Activated CD4-positive, alpha-beta T cell treated with anti-CD3 and anti-CD28 coated beads for 36 hours (primary cell): ENCODE measurements around the gene PTPRB. TPM values are rescaled to one million over a fixed set of nuclear protein-coding genes. Genes with fewer than 3 reads are reported as not detected.

Experiments
- ATAC-seq: fragments of 200-7000 bp; cut with Tn5 transposase; one replicate; pipeline ENCODE4 v1.10.0; 2021; ENCODE audit warnings: mild to moderate bottlenecking, moderate library complexity
- CTCF ChIA-PET: fragments of 350-600 bp; sonication (Branson Sonifier 250); formaldehyde crosslinking; loops from one replicate; lab custom pipeline; 2021; ENCODE audit warnings: antibody characterized with exemption; lab: Charles Lee
- POLR2A ChIA-PET: fragments of 350-600 bp; sonication (Branson Sonifier 250); formaldehyde crosslinking; loops from one replicate; lab custom pipeline; 2021; ENCODE audit warnings: antibody characterized with exemption, inconsistent platforms; lab: Charles Lee
- DNase-seq: peaks from one replicate; pipeline ENCODE4 v3.0.0-alpha.2; 2020
- H3K27ac Mint-ChIP-seq: one replicate; pipeline ENCODE4 v1.8.0; 2021; ENCODE audit warnings: mixed read lengths
- H3K27me3 Mint-ChIP-seq: one replicate; pipeline ENCODE4 v1.8.0; 2021; ENCODE audit warnings: mixed read lengths
- H3K36me3 Mint-ChIP-seq: one replicate; pipeline ENCODE4 v1.8.0; 2021; ENCODE audit warnings: low read depth, mixed read lengths
- H3K4me1 Mint-ChIP-seq: one replicate; pipeline ENCODE4 v1.8.0; 2021; ENCODE audit warnings: mixed read lengths
- H3K4me3 Mint-ChIP-seq: one replicate; pipeline ENCODE4 v1.8.0; 2021; ENCODE audit warnings: mild to moderate bottlenecking, moderate library complexity, mixed read lengths
- H3K9me3 Mint-ChIP-seq: one replicate; pipeline ENCODE4 v1.8.0; 2021; ENCODE audit warnings: low read depth, mixed read lengths
- intact Hi-C, 2 experiments: fragments of 100-400 bp; cut with DNase I in 1 of 2; cut with micrococcal nuclease in 1 of 2; formaldehyde crosslinking; loops; one replicate each; pipeline versions ENCODE4 v1.14.2 to v1.15.1; 2022 to 2024; cut with DNase I, micrococcal nuclease
- total RNA-seq, 2 experiments: library from RNA; stranded (reverse); gene quantifications; one replicate each; pipeline ENCODE4 v1.2.3, GENCODE V29; 2021

PTPRB gene
- total RNA-seq, 2 experiments from 2014 or later = not detected

DNA sequence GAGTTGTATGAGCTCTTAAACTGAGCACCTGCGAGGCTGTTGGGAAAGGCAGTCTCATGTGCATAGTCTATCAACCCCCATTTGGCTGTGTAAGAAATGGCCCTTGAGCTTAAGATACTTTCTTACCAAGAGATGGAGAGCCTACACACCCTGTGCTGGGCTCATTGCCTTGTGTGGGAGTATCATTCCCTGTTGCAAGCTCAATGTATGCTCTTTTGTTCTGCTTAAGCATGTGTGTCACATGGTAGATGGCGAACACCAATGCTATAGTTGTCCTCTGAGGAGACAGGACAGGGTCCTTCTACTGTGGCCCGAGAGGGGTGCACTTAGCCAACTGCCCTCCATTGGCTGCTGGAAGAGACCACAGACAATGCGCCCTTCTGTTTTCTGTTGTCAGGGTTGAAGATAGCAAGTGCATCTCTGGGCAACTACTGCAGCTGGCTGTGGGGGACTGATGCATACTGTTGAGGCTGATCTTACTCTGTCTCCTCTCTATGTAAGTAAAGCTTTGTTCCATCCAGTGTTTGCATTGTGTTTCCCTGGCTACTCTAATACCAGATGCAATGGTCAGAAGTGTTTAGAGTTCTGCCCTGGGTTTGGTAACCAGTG lies 79.5 kb downstream of the PTPRB start:
- ChIA-PET CTCF (interaction anchor here (0.7 to 1.1 kb wide), 2 partner anchors 9 to 100 kb away, joined by 3 to 4 read pairs; no protein-coding TSS in a partner anchor), POLR2A (no interaction called here)
- Mint-ChIP-seq H3K9me3 (no peaks in the 10 kb centered on the region), H3K4me1 (no peaks in the 10 kb centered on the region), H3K4me3 (no peak overlapping the region), H3K27ac (no peak overlapping the region), H3K27me3 (peaks cover 11% of the 10 kb centered on the region), H3K36me3 (no peaks in the 10 kb centered on the region)
- no peak for ATAC-seq
- DNase-seq = no peak
- intact Hi-C loops = no loop called here

DNA sequence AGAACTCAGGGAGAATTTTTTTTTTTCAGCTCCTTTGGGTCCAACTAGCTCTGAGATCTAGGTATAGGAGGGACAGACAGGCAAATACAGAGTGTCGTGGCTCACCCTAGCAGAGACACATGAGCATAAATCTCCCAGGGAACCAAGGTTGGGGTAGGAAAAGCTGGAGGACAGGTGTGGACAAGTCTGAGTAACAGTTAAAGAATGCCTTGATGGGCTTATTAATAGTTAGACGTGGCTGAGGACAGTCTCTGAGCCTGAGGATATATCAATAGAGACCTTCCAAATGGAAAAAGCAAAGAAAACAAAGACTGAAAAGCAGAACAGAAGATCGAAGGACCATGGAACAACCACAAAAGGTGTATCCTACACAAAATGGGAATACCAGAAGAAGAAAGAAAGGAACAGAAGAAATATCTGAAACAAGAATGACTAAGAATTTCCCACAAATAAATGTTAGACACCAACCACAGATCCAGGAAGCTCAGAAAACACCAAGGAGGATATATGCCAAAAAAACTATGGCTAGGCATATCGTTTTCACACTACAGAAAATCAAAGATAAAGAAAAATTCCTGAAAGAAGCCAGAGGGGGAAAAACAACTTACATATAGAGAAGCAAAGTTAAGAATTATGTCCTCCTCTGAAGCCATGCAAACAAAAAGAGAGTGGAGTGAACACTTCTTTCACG lies 80.9 kb downstream of the PTPRB start:
- no peak for ATAC-seq
- CTCF ChIA-PET = no interaction called here
- no peak overlapping the region for H3K27ac Mint-ChIP-seq
- POLR2A ChIA-PET = no interaction called here
- H3K4me1 Mint-ChIP-seq = no peaks in the 10 kb centered on the region
- no peaks in the 10 kb centered on the region for H3K36me3 Mint-ChIP-seq
- H3K27me3 Mint-ChIP-seq = peaks cover 11% of the 10 kb centered on the region
- no peak for DNase-seq
- intact Hi-C loops = no loop called here
- H3K4me3 Mint-ChIP-seq = no peak overlapping the region
- no peaks in the 10 kb centered on the region for H3K9me3 Mint-ChIP-seq

DNA sequence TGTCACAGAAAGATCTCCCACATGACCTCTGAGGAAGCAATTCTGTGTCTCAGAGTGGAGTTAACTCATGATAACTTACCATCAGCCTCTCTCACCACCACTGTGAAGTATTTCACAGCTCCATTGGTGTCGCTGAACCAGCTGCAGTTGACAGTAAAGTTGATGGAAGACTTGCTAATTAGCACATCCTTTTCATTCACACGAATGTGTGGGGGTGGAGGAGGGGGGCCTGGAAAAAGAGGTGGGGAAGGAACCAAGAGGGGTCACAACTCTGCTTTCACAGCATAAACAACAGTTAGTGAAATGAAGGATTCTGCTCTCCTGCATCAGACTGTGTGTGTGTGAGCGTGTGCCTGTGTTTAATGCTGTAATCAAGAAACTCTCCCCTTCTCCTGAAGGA lies 82.1 kb downstream of the PTPRB start:
- ATAC-seq (no peak), DNase-seq (no peak)
- H3K4me1 Mint-ChIP-seq = no peaks in the 10 kb centered on the region
- H3K27ac Mint-ChIP-seq = no peak overlapping the region
- H3K27me3 Mint-ChIP-seq = peaks cover 14% of the 10 kb centered on the region
- H3K4me3 Mint-ChIP-seq = no peak overlapping the region
- POLR2A ChIA-PET = no interaction called here
- no peaks in the 10 kb centered on the region for H3K36me3 Mint-ChIP-seq
- intact Hi-C loops = no loop called here
- CTCF ChIA-PET = interaction anchor here (0.6 kb wide), 1 partner anchor 266 kb away, joined by 3 read pairs; no protein-coding TSS in a partner anchor
- H3K9me3 Mint-ChIP-seq = no peaks in the 10 kb centered on the region

DNA sequence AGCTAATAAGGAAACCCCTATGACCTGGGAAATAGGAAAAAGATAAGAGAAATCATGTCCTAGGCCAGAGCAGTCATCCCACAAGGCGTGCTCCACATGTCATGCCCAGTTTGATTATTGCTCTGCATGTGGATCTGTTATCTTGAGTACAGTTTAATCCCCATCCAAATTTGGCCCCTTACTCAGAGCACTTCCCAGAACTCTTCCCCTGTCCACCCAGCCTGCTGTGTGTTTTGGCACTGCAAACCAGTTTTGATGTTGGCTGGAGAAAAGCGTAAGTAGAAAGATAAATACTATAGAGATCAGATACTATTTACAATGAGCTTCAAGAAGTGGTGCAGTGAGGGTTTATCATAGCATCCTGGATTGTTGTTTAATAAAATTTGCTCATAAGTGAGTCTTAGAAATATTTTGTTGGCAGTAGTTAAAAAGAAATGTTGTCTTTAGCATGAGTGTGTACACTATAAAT lies 83.8 kb downstream of the PTPRB start:
- ChIA-PET CTCF (no interaction called here), POLR2A (no interaction called here)
- ATAC-seq (no peak), DNase-seq (no peak)
- no peaks in the 10 kb centered on the region for H3K9me3 Mint-ChIP-seq
- H3K4me3 Mint-ChIP-seq = no peak overlapping the region
- H3K27me3 Mint-ChIP-seq = peaks cover 18% of the 10 kb centered on the region
- no peaks in the 10 kb centered on the region for H3K4me1 Mint-ChIP-seq
- intact Hi-C loops = no loop called here
- no peak overlapping the region for H3K27ac Mint-ChIP-seq
- no peaks in the 10 kb centered on the region for H3K36me3 Mint-ChIP-seq

DNA sequence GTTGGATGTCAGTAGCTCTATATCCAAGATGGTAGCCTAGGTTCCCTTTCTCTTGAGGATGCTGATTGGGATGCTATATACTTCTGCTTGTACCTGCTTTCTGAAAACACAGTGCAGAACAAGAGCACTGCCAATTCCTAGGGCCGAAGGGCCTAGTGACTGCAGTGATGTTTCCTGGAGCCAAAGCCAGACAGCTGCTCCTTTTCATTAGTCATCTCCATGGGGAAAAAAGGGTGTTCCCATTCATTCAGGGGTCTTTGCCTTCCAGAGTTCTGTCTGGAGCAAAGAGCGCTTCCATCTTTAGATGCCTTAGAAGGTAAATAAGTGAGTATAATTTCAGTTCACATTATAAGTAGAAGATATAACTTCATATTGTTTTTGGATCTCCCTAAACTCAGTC lies 85.5 kb downstream of the PTPRB start:
- Mint-ChIP-seq H3K9me3 (no peaks in the 10 kb centered on the region), H3K4me1 (no peaks in the 10 kb centered on the region), H3K27ac (no peak overlapping the region), H3K27me3 (peaks cover 20% of the 10 kb centered on the region), H3K4me3 (no peak overlapping the region), H3K36me3 (no peaks in the 10 kb centered on the region)
- no peak for DNase-seq
- POLR2A ChIA-PET = no interaction called here
- no peak for ATAC-seq
- intact Hi-C loops = no loop called here
- CTCF ChIA-PET = no interaction called here

DNA sequence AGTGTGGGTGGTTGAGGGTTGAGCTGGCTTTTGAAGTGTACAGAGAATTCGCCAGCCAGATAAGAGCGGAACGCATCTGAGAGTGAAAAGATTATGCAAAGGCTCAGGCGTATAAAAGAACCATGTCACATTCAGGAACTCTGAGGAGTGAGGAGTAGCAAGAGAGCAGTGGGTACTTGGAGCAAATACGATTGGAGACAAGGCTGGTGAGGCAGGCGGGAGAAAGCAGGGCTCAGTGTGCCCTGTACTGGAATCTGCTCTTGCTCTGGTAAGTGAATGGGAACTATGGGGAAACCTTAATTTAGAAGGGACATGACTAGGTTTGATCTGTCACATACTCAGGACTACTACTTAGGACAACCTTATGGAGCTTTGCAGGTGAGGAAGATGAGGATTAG lies 87.0 kb downstream of the PTPRB start:
- Mint-ChIP-seq H3K27ac (no peak overlapping the region), H3K4me3 (no peak overlapping the region), H3K27me3 (peaks cover 18% of the 10 kb centered on the region), H3K9me3 (no peaks in the 10 kb centered on the region), H3K36me3 (no peaks in the 10 kb centered on the region), H3K4me1 (no peaks in the 10 kb centered on the region)
- CTCF ChIA-PET = interaction anchor here (0.8 kb wide), 1 partner anchor 27 kb away, joined by 3 read pairs; no protein-coding TSS in a partner anchor
- intact Hi-C loops = no loop called here
- no peak for DNase-seq
- POLR2A ChIA-PET = no interaction called here
- no peak for ATAC-seq

DNA sequence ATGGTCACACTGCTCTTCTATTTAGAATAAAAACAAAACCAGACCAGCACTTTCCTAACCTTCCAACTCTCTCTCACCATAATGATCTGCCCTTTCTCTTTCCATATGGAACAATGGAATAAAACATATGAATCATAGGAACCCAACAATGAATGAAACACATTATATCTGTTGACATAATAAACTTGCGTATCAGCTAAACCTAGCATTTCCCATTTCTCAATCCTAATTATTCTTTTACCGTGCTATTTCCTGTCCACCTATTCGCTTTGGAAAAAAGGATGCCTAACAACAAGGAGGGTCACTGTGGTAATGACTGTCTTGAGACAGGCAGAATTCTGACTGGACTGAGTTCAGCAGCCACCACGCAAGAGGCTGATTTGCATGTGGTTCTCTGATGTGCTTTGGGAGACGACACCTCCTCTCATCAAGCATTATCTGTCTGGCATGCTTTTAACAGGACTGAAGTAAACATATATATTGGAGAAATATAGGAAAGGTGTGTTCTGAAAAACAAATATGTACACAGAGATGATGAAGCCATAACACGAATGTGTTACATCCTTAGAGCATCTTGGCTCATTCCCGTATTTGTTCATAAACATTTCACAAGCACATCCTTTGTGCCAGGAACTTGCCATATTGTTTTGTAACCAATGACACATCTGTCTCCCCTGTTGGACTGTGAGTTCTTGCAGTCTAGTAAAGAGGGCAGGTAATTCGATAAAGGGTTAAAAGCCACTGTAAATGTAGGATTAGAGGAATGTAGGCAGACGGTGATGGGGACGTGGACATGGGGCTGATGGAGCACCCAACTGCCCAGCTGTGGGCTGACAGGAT lies 87.7 kb downstream of the PTPRB start:
- Mint-ChIP-seq H3K27me3 (peaks cover 21% of the 10 kb centered on the region), H3K9me3 (no peaks in the 10 kb centered on the region), H3K4me1 (no peaks in the 10 kb centered on the region), H3K27ac (no peak overlapping the region), H3K36me3 (no peaks in the 10 kb centered on the region), H3K4me3 (no peak overlapping the region)
- POLR2A ChIA-PET = no interaction called here
- intact Hi-C loops = no loop called here
- CTCF ChIA-PET = no interaction called here
- no peak for DNase-seq
- no peak for ATAC-seq

DNA sequence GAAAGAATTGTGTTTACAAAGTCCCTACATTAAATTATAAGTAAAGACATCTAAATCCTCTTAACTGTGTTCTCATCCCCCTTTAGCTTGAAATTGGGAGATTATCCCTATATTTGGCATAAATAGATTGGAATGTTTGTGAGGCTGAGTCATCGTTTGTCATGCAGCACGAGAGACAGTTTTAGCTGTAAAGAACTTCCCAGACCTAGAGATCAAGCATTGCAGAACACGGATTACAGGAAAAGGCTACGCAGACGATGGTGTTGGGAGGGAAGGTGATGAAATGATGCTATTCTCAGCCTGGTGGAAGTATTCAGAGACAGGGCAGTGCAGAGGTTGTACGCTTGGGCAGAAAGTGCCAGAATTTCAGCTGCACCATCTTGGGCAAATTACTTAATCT lies 93.8 kb downstream of the PTPRB start:
- DNase-seq (no peak), ATAC-seq (no peak)
- H3K36me3 Mint-ChIP-seq = no peaks in the 10 kb centered on the region
- ChIA-PET POLR2A (no interaction called here), CTCF (no interaction called here)
- no peaks in the 10 kb centered on the region for H3K9me3 Mint-ChIP-seq
- H3K27me3 Mint-ChIP-seq = peaks cover 12% of the 10 kb centered on the region
- intact Hi-C loops = no loop called here
- no peak overlapping the region for H3K27ac Mint-ChIP-seq
- no peak overlapping the region for H3K4me3 Mint-ChIP-seq
- no peaks in the 10 kb centered on the region for H3K4me1 Mint-ChIP-seq

DNA sequence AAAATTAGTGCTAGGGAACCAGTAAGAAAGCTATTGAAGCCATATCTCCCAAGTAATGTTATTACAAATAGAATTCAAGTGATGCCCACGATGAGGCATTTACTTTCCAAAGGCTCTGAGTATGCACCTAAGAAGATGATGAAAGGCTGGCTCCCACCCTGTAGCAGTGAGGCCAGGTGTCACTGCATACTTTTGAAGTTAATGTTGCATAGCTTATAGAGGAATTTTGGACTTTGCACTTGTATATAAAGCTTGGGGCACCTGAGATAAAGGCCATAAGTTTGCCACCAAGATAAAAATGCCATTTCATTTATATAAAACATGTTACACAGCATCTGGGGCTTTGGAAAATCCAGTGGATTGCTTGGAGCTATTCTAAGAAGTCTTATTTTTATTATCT lies 96.2 kb downstream of the PTPRB start:
- Mint-ChIP-seq H3K4me1 (no peaks in the 10 kb centered on the region), H3K4me3 (no peak overlapping the region), H3K27me3 (peaks cover 11% of the 10 kb centered on the region), H3K36me3 (no peaks in the 10 kb centered on the region), H3K9me3 (no peaks in the 10 kb centered on the region), H3K27ac (no peak overlapping the region)
- intact Hi-C loops = no loop called here
- CTCF ChIA-PET = interaction anchor here (0.8 to 1.0 kb wide), 2 partner anchors 36 to 46 kb away, joined by 3 read pairs; no protein-coding TSS in a partner anchor
- ATAC-seq (no peak), DNase-seq (no peak)
- POLR2A ChIA-PET = interaction anchor here (0.6 kb wide), 2 partner anchors 28 to 99 kb away, joined by 3 read pairs; no protein-coding TSS in a partner anchor

DNA sequence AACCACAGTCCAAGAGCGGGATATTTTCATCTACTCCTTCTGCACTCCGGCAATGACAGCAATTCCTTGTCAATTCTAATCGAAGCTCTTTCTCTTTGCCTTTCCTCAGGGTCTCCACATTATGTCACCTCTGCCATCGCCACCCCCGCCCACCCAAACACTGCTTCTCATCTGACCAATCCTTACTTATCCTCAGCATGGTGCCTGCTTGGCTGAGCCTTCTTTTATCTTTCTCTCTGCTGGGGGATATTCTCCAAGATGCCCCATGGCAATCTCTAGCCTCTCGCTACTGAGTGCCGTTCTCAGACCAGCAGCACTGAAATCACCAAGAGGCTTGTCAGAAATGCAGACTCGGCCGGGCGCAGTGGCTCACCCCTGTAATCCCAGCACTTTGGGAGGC lies 100.6 kb downstream of the PTPRB start:
- no peak for DNase-seq
- intact Hi-C loops = no loop called here
- Mint-ChIP-seq H3K9me3 (no peaks in the 10 kb centered on the region), H3K4me3 (no peak overlapping the region), H3K36me3 (no peaks in the 10 kb centered on the region), H3K27me3 (peaks cover 8% of the 10 kb centered on the region), H3K27ac (no peak overlapping the region), H3K4me1 (no peaks in the 10 kb centered on the region)
- POLR2A ChIA-PET = no interaction called here
- CTCF ChIA-PET = no interaction called here
- no peak for ATAC-seq

DNA sequence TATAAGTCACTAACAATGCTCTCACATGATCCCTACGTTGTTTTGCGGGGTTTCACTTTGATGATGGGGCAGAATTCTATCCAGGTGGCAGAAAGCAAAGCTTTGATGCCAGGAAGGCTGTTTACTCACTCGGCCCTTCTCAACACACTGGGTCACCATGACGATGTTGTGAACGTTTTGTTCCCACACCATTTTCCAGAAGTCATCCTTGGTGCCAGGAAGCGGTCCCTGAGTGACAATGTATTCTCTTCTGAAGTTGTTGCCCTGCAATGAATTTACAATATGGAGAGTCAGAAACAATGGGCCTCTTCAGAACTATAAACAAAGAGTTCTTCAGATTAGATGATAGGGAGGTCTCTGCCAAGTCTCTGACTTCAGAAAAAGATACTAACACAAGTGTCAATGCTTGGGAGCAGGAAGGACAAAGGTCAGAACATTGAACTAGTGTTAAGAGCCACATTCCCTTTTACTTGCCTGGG lies 101.3 kb downstream of the PTPRB start:
- ATAC-seq (no peak), DNase-seq (no peak)
- CTCF ChIA-PET = no interaction called here
- intact Hi-C loops = no loop called here
- Mint-ChIP-seq H3K9me3 (no peaks in the 10 kb centered on the region), H3K27me3 (peaks cover 8% of the 10 kb centered on the region), H3K27ac (no peak overlapping the region), H3K4me1 (no peaks in the 10 kb centered on the region), H3K36me3 (no peaks in the 10 kb centered on the region), H3K4me3 (no peak overlapping the region)
- POLR2A ChIA-PET = no interaction called here
